Endodermal cell (in vitro differentiated cells): ENCODE results near the gene SIRT3. TPM values are rescaled to one million over a fixed set of nuclear protein-coding genes. Genes with fewer than 3 reads are reported as not detected.
"Not testable (repeated sequence)": the region's sequence is repeated elsewhere in the genome, so short reads cannot be mapped to it uniquely, and the experiment has no call there.

Experiments used
- DNase-seq: peaks from one replicate; pipeline ENCODE4 v3.0.0-alpha.2; 2017
- H3K27ac ChIP-seq: 2 replicates; pipeline ENCODE4 v1.5.1; 2013; ENCODE audit warnings: mild to moderate bottlenecking, low read depth, low read length, moderate library complexity
- H3K27me3 ChIP-seq: 2 replicates; pipeline ENCODE4 v1.6.1; 2013; ENCODE audit warnings: mild to moderate bottlenecking, low read length, moderate library complexity; ENCODE audit not compliant: insufficient read depth, control insufficient read depth, poor library complexity, severe bottlenecking
- H3K36me3 ChIP-seq: 2 replicates; pipeline ENCODE4 v1.7.0; 2013; ENCODE audit warnings: mild to moderate bottlenecking, low read length, moderate library complexity; ENCODE audit not compliant: control insufficient read depth, insufficient read depth
- H3K4me1 ChIP-seq: one replicate; pipeline ENCODE4 v1.7.0; 2013; ENCODE audit warnings: low read length; ENCODE audit not compliant: control insufficient read depth, insufficient read depth
- H3K4me3 ChIP-seq: 2 replicates; pipeline ENCODE4 v1.5.1; 2013; ENCODE audit warnings: mild to moderate bottlenecking, low read length, moderate library complexity
- H3K9ac ChIP-seq: 2 replicates; pipeline ENCODE4 v1.6.1; 2013; ENCODE audit warnings: mild to moderate bottlenecking, low read length, moderate library complexity; ENCODE audit not compliant: poor library complexity, severe bottlenecking; ENCODE audit errors: extremely low read depth
- H3K9me3 ChIP-seq: 2 replicates; pipeline ENCODE4 v1.6.1; 2013; ENCODE audit warnings: mild to moderate bottlenecking, low read length, moderate library complexity; ENCODE audit not compliant: control insufficient read depth
- H3K27ac Mint-ChIP-seq: 2 replicates; pipeline ENCODE4 v1.8.0; 2020; ENCODE audit warnings: mixed read lengths
- H3K27me3 Mint-ChIP-seq: 2 replicates; pipeline ENCODE4 v1.8.0; 2021; ENCODE audit warnings: mild to moderate bottlenecking, mixed read lengths; ENCODE audit not compliant: insufficient read depth
- H3K36me3 Mint-ChIP-seq: 2 replicates; pipeline ENCODE4 v1.8.0; 2020; ENCODE audit warnings: low read depth, mixed read lengths
- H3K4me1 Mint-ChIP-seq: 2 replicates; pipeline ENCODE4 v1.8.0; 2020; ENCODE audit warnings: mixed read lengths
- H3K4me3 Mint-ChIP-seq: 2 replicates; pipeline ENCODE4 v1.8.0; 2020; ENCODE audit warnings: mild to moderate bottlenecking, moderate library complexity, mixed read lengths
- H3K9me3 Mint-ChIP-seq: 2 replicates; pipeline ENCODE4 v1.8.0; 2020; ENCODE audit warnings: mild to moderate bottlenecking, mixed read lengths
- CTCF ChIP-seq: fragments of 200-600 bp; sonication (generic); conservative IDR thresholded peaks from 2 replicates; pipeline ENCODE4 v1.5.0; 2021; ENCODE audit warnings: antibody characterized with exemption, mild to moderate bottlenecking
- WGBS, 2 experiments: methylation state at CpG; one replicate each; pipeline versions ENCODE4 v1.1.5 to v1.1.7; 2013; ENCODE audit warnings: missing lambda C conversion rate in 2 of 2, mixed read lengths in 1 of 2; ENCODE audit not compliant: insufficient coverage in 1 of 2, insufficient read length in 1 of 2; 5-methylcytosine and 5-hydroxymethylcytosine counted together
- total RNA-seq, 2 donors: library from RNA; stranded (reverse); fragmentation: NEBNext Ultra II Directional in 1 of 2; extraction: Animal tissue kit (Norgen Biotek cat#: 25700) in 1 of 2; gene quantifications; 2 replicates in 1 of 2; 3 replicates in 1 of 2; pipeline ENCODE4 v1.2.1, GENCODE V29; 2021

Gene SIRT3
- total RNA-seq, 2 donors from 2014 or later, result 18.1 to 28.6 TPM

DNA sequence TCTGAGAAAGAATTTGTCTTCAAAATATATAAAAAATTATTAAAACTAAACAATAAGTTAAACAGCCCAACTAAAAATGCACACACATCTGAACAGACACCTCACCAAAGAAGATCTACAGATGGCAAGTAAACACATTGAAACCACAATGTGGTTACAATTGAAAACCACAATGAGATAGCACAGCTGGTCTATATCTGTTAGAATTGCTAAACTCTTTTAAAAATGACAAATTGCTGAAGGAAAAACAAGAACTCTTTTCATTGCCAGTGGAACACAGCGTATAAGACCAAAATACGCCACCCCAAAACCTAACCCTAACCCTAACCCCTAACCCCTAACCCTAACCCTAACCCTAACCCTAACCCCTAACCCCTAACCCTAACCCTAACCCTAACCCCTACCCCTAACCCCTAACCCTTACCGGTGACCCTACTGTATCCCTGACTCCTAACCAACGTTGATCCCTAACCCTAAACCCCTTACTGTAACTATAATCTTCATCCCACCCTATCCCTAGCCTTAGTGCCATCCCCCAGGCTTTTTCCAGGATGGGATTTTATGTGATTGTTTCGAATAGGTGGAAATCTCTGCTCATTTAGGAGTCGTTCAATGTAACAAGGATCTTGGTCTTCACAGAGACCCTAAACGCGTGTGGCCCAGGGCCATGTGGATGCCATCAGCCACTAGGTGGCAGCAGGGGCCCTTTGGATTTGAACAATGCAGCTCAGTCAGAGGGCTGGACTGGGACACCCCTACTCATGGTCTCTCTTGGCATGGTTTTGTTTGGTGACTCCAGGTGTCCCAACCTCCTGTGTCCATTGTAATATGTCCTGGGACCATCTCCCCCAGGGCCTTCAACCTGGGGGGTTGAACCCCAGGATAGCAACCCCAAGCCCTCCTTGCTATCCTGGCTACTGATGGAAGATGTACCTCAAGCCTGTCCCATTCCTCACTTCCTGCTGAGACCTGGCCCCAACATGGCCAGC is 44.4 kb downstream of the SIRT3 start:
- DNase-seq, result peak; percentile 33
- not testable (repeated sequence) for H3K4me3 ChIP-seq, H3K9ac ChIP-seq, H3K27ac ChIP-seq, H3K9me3 ChIP-seq, H3K9me3 Mint-ChIP-seq, H3K27me3 Mint-ChIP-seq, H3K4me3 Mint-ChIP-seq, H3K27me3 ChIP-seq, H3K4me1 ChIP-seq, H3K4me1 Mint-ChIP-seq, H3K36me3 Mint-ChIP-seq, H3K36me3 ChIP-seq, H3K27ac Mint-ChIP-seq
- WGBS, 2 experiments, result no CpG with 5 or more reads among the region's 8 CpGs
- TF ChIP-seq CTCF, result peak; percentile 44

DNA sequence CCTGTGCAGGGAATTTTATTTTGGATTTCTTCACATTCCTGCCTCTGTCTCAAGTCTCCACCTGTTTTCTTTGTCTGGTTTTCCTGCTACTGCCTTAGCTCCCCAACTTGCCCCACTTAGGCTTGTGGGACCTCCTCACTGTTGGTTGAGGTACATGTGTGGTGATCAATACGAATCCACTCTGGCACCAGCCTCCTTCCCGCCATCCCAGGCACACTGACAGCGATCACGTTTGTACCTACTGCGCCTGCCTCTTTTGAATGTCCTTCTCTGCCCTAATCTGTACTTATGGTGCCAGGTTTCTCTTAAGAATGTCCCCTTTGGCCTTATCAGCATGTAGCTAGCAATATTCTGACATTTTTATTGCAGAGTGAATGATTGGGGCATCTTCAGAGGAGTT is 45.6 kb downstream of the SIRT3 start:
- not testable (repeated sequence) for H3K9me3 Mint-ChIP-seq, H3K9ac ChIP-seq, H3K36me3 ChIP-seq, DNase-seq, H3K4me3 Mint-ChIP-seq, H3K4me3 ChIP-seq, H3K27me3 ChIP-seq, H3K27ac Mint-ChIP-seq, H3K4me1 ChIP-seq, H3K27ac ChIP-seq, H3K36me3 Mint-ChIP-seq, H3K27me3 Mint-ChIP-seq, H3K4me1 Mint-ChIP-seq, H3K9me3 ChIP-seq
- WGBS, 2 experiments, result 95% methylated on average over 5 of the region's 5 CpGs; no CpG with 5 or more reads in 1 of the 2 experiments

GRCh38 chr11:189843-190311 is 46.3 kb downstream of the SIRT3 start:
- not testable (repeated sequence) for H3K9ac ChIP-seq, H3K4me3 Mint-ChIP-seq, H3K27ac ChIP-seq, H3K9me3 ChIP-seq, DNase-seq, H3K27ac Mint-ChIP-seq, H3K4me3 ChIP-seq, H3K27me3 ChIP-seq, H3K9me3 Mint-ChIP-seq, H3K36me3 ChIP-seq, H3K4me1 Mint-ChIP-seq, H3K27me3 Mint-ChIP-seq, H3K36me3 Mint-ChIP-seq, H3K4me1 ChIP-seq
- WGBS, 2 experiments, result 84 to 85% methylated on average over 4 to 7 of the region's 25 CpGs
- peak; percentile 48 for TF ChIP-seq CTCF

DNA sequence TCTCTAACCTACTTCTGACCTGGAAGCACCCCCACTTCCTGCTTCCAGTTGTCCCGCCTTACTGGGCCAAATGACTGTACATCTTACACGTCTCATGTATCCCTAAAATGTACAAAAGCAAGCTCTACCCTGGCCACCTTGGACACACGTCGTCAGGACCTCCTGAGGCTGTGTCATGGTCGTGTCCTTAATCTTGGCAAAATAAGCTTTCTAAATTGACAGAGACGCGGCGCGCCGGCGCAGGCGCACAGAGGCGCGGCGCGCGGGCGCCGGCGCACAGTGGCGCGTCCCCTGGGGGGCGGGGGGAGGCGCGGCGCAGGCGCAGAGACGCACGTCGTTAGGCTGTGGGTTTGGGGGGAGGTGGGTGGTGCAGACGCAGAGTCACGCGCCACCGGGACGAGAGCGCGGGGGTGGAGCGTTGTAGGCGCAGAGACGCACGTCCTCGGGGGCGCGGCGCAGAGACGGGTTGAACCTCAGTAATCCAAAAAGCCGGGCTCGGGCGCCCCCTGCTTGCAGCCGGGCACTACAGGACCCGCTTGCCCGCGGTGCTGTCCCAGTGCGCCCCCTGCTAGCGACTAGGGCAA is 46.9 kb downstream of the SIRT3 start:
- H3K9ac ChIP-seq, H3K9me3 Mint-ChIP-seq, H3K27me3 ChIP-seq, H3K27me3 Mint-ChIP-seq, H3K36me3 ChIP-seq, H3K27ac Mint-ChIP-seq, H3K4me3 Mint-ChIP-seq, H3K36me3 Mint-ChIP-seq, H3K27ac ChIP-seq, H3K4me1 ChIP-seq, H3K4me1 Mint-ChIP-seq, H3K4me3 ChIP-seq, H3K9me3 ChIP-seq: not testable (repeated sequence)
- WGBS, 2 experiments, result 86 to 89% methylated on average over 15 to 19 of the region's 55 CpGs
- DNase-seq, result peak; percentile 25
